Glomerular endothelial cell (primary cell): ENCODE results near the gene TRPM7. TPM values are rescaled to one million over a fixed set of nuclear protein-coding genes. Genes with fewer than 3 reads are reported as not detected.

Source experiments
- total RNA-seq: library from RNA; depleted of rRNA; stranded (reverse); fragments of >200 nt; gene quantifications from 2 replicates; pipeline ENCODE4 v1.2.3, GENCODE V29; 2015

TRPM7 gene
- total RNA-seq, 1 donor from 2014 or later = 24.6 TPM

Other genes with a start within 250 kb of the TRPM7 start
- gene USP50, start 140.1 kb downstream of the TRPM7 start, total RNA-seq = not detected in 2 replicates
- 98.1 and 147 TPM in 2 replicates for gene SPPL2A, start 78.9 kb upstream of the TRPM7 start, total RNA-seq
- 4.7 and 5.7 TPM in 2 replicates for gene AP4E1, start 221.9 kb upstream of the TRPM7 start, total RNA-seq